Smooth muscle cell (in vitro differentiated cells): ENCODE measurements around the gene PHF21A. TPM values are rescaled to one million over a fixed set of nuclear protein-coding genes. Genes with fewer than 3 reads are reported as not detected.
A peak's percentile ranks its signal among the peaks of the same experiment; 100 is the strongest.

Experiments
- DNase-seq: peaks from one replicate; lab custom pipeline; 2025; ENCODE audit not compliant: unreplicated experiment; lab: John Stamatoyannopoulos, UW
- H2AFZ ChIP-seq: fragments of 200-600 bp; sonication (generic); 2 replicates; pipeline ENCODE4 v1.6.0; 2016; ENCODE audit warnings: antibody characterized with exemption, low read depth, mild to moderate bottlenecking
- H3F3A ChIP-seq: fragments of 200-600 bp; sonication (generic); 2 replicates; pipeline ENCODE4 v1.6.0; 2017; ENCODE audit warnings: antibody characterized with exemption, low read depth
- H3K27ac ChIP-seq: fragments of 200-600 bp; sonication (generic); 2 replicates; pipeline ENCODE4 v1.5.1; 2016; ENCODE audit warnings: low read depth, mild to moderate bottlenecking
- H3K27me3 ChIP-seq: fragments of 200-600 bp; sonication (generic); 2 replicates; pipeline ENCODE4 v1.6.1; 2016; ENCODE audit warnings: low read depth, mild to moderate bottlenecking
- H3K36me3 ChIP-seq: fragments of 200-600 bp; sonication (generic); 2 replicates; pipeline ENCODE4 v1.5.1; 2016; ENCODE audit warnings: low read depth
- H3K4me1 ChIP-seq: fragments of 200-600 bp; sonication (generic); 2 replicates; pipeline ENCODE4 v1.5.1; 2016; ENCODE audit warnings: low read depth
- H3K4me2 ChIP-seq: fragments of 200-600 bp; sonication (generic); 2 replicates; pipeline ENCODE4 v1.6.0; 2016; ENCODE audit warnings: mild to moderate bottlenecking
- H3K4me3 ChIP-seq: fragments of 200-600 bp; sonication (generic); 2 replicates; pipeline ENCODE4 v1.5.1; 2016; ENCODE audit warnings: mild to moderate bottlenecking
- H3K79me2 ChIP-seq: fragments of 200-600 bp; sonication (generic); 2 replicates; pipeline ENCODE4 v1.6.0; 2016; ENCODE audit warnings: low read depth, mild to moderate bottlenecking
- H3K9ac ChIP-seq: fragments of 200-600 bp; sonication (generic); 2 replicates; pipeline ENCODE4 v1.6.0; 2016; ENCODE audit warnings: low read depth
- H3K9me3 ChIP-seq: fragments of 200-600 bp; sonication (generic); replicated peaks from 2 replicates; pipeline ENCODE4 v1.5.1; 2016; ENCODE audit warnings: low read depth
- H4K20me1 ChIP-seq: fragments of 200-600 bp; sonication (generic); 2 replicates; pipeline ENCODE4 v1.6.0; 2016; ENCODE audit warnings: low read depth
- CTCF ChIP-seq: fragments of 200-600 bp; sonication (generic); IDR thresholded peaks from 2 replicates; pipeline ENCODE4 v1.5.1; 2017; ENCODE audit warnings: borderline replicate concordance, mild to moderate bottlenecking, antibody characterized with exemption; ENCODE audit not compliant: insufficient read depth, poor library complexity, severe bottlenecking
- WGBS: methylation state at CpG from one replicate; pipeline ENCODE4 v1.1.7; 2016; ENCODE audit warnings: low lambda C conversion rate; 5-methylcytosine and 5-hydroxymethylcytosine counted together
- polyA plus RNA-seq: library from polyadenylated mRNA; unstranded; fragments of >200 nt; fragmentation: Nextera tagmentation; extraction: Ambion mirVana; gene quantifications from 2 replicates; pipeline ENCODE4 v1.2.1, GENCODE V29; 2016
- total RNA-seq: library from RNA; depleted of rRNA; stranded (reverse); fragments of >200 nt; gene quantifications from 2 replicates; pipeline ENCODE4 v1.2.3, GENCODE V29; 2014

Gene PHF21A
- total and polyA plus RNA-seq, 2 experiments from 2014 or later: 26.1 to 28.7 TPM

- DNase-seq: no peak
- peaks cover 10% of the 10 kb centered on the region for H3K36me3 ChIP-seq
- no peaks in the 10 kb centered on the region for H3K4me1 ChIP-seq
- 79% methylated on average over 4 of the region's 4 CpGs for WGBS
- no peak for TF ChIP-seq CTCF
- peaks cover 31% of the 10 kb centered on the region for H4K20me1 ChIP-seq
- H3F3A ChIP-seq: no peaks in the 10 kb centered on the region
- no peak overlapping the region for H3K9ac ChIP-seq
- no peaks in the 10 kb centered on the region for H3K9me3 ChIP-seq
- peaks cover 4% of the 10 kb centered on the region for H3K79me2 ChIP-seq
- no peak overlapping the region for H3K4me2 ChIP-seq
- H3K27me3 ChIP-seq: no peaks in the 10 kb centered on the region
- H2AFZ ChIP-seq: no peak overlapping the region
- H3K27ac ChIP-seq: no peak overlapping the region
- no peak overlapping the region for H3K4me3 ChIP-seq
Measured at GRCh38 chr11:45973601-45974000, 147.7 kb downstream of the PHF21A start.

GRCh38 chr11:45968901-45969300 is 152.4 kb downstream of the PHF21A start:
- no peaks in the 10 kb centered on the region for H3K4me1 ChIP-seq
- H3K36me3 ChIP-seq: peaks cover 11% of the 10 kb centered on the region
- H3K27me3 ChIP-seq: no peaks in the 10 kb centered on the region
- no peak overlapping the region for H3K9ac ChIP-seq
- H3F3A ChIP-seq: peaks cover 3% of the 10 kb centered on the region
- no peak for DNase-seq
- no peak overlapping the region for H3K4me2 ChIP-seq
- no peak for TF ChIP-seq CTCF
- 100% methylated on average over 2 of the region's 2 CpGs for WGBS
- H3K27ac ChIP-seq: no peak overlapping the region
- no peaks in the 10 kb centered on the region for H3K79me2 ChIP-seq
- H3K9me3 ChIP-seq: no peaks in the 10 kb centered on the region
- no peak overlapping the region for H2AFZ ChIP-seq
- H4K20me1 ChIP-seq: peaks cover 21% of the 10 kb centered on the region
- H3K4me3 ChIP-seq: no peak overlapping the region

- TF ChIP-seq CTCF: no peak
- Histone ChIP-seq H3K36me3 (peaks cover 11% of the 10 kb centered on the region), H2AFZ (no peak overlapping the region), H3K4me3 (no peak overlapping the region), H3F3A (peaks cover 3% of the 10 kb centered on the region), H3K9ac (no peak overlapping the region), H3K79me2 (no peaks in the 10 kb centered on the region), H3K27me3 (no peaks in the 10 kb centered on the region), H3K9me3 (no peaks in the 10 kb centered on the region), H3K4me1 (no peaks in the 10 kb centered on the region), H3K27ac (no peak overlapping the region), H3K4me2 (no peak overlapping the region), H4K20me1 (peaks cover 20% of the 10 kb centered on the region)
- no peak for DNase-seq
- WGBS: 90% methylated on average over 2 of the region's 2 CpGs
Measured at GRCh38 chr11:45967506-45967905, 153.7 kb downstream of the PHF21A start.

- Histone ChIP-seq H3K4me2 (peak overlapping the region; percentile 14), H3K27me3 (no peaks in the 10 kb centered on the region), H3K9ac (no peak overlapping the region), H3K27ac (no peak overlapping the region), H3K36me3 (peaks cover 11% of the 10 kb centered on the region), H3K4me1 (no peaks in the 10 kb centered on the region), H3K4me3 (no peak overlapping the region), H3K79me2 (peaks cover 3% of the 10 kb centered on the region), H3K9me3 (no peaks in the 10 kb centered on the region), H2AFZ (no peak overlapping the region), H4K20me1 (peaks cover 10% of the 10 kb centered on the region), H3F3A (peaks cover 3% of the 10 kb centered on the region)
- peak; percentile 5 for DNase-seq
- 32% methylated on average over 9 of the region's 9 CpGs for WGBS
- TF ChIP-seq CTCF: peak; percentile 88
Measured at GRCh38 chr11:45964911-45965389, 156.3 kb downstream of the PHF21A start.
